BLaER1 (cell line): ENCODE measurements around the gene PKP3.
"Not testable (repeated sequence)": the region's sequence is repeated elsewhere in the genome, so short reads cannot be mapped to it uniquely, and the experiment has no call there.

Source experiments
- H3K27ac ChIP-seq: shearing (Covaris generic); formaldehyde crosslinking; 2 replicates; pipeline ENCODE4 v1.8.1; 2022
- H3K27me3 ChIP-seq: shearing (Covaris generic); formaldehyde crosslinking; 2 replicates; pipeline ENCODE4 v1.8.1; 2022
- H3K36me3 ChIP-seq: shearing (Covaris generic); formaldehyde crosslinking; 2 replicates; pipeline ENCODE4 v1.8.1; 2022
- H3K4me1 ChIP-seq: shearing (Covaris generic); formaldehyde crosslinking; 2 replicates; pipeline ENCODE4 v1.8.1; 2022
- H3K4me2 ChIP-seq: shearing (Covaris generic); formaldehyde crosslinking; 2 replicates; pipeline ENCODE4 v1.8.1; 2022
- H3K4me3 ChIP-seq: shearing (Covaris generic); formaldehyde crosslinking; 2 replicates; pipeline ENCODE4 v1.8.1; 2022
- H3K9ac ChIP-seq: shearing (Covaris generic); formaldehyde crosslinking; 2 replicates; pipeline ENCODE4 v1.8.1; 2022
- H3K9me3 ChIP-seq: shearing (Covaris generic); formaldehyde crosslinking; 2 replicates; pipeline ENCODE4 v1.8.1; 2022
- H4K20me1 ChIP-seq: shearing (Covaris generic); formaldehyde crosslinking; 2 replicates; pipeline ENCODE4 v1.8.1; 2022
- Cebpa-rat ChIP-seq: shearing (Covaris generic); IDR thresholded peaks from 2 replicates; pipeline ENCODE4 v1.8.1; 2022

Gene PKP3

GRCh38 chr11:386483-386882, 7.5 kb upstream of the PKP3 start:
- no peaks in the 10 kb centered on the region for H4K20me1 ChIP-seq
- H3K4me3 ChIP-seq, result peak overlapping the region; percentile 11; the same call in 1 of the 2 replicates
- H3K9me3 ChIP-seq, result peaks cover 32% of the 10 kb centered on the region
- no peak for TF ChIP-seq Cebpa-rat
- 0 out of 2 replicates have a peak, but pooled peaks cover 4% of the 10 kb centered on the region for H3K27me3 ChIP-seq
- H3K9ac ChIP-seq, result no peak overlapping the region
- H3K4me1 ChIP-seq, result peaks cover 41% of the 10 kb centered on the region
- H3K27ac ChIP-seq, result no peak overlapping the region
- peaks cover 9% of the 10 kb centered on the region for H3K36me3 ChIP-seq
- no peak overlapping the region for H3K4me2 ChIP-seq

GRCh38 chr11:387193-387793, 6.7 kb upstream of the PKP3 start:
- H3K4me1 ChIP-seq, result peaks cover 33% of the 10 kb centered on the region
- H3K4me2 ChIP-seq, result peak overlapping the region; percentile 17
- H4K20me1 ChIP-seq, result no peaks in the 10 kb centered on the region
- H3K9ac ChIP-seq, result no peak overlapping the region
- H3K27ac ChIP-seq, result no peak overlapping the region
- peaks cover 9% of the 10 kb centered on the region for H3K36me3 ChIP-seq
- 0 out of 2 replicates have a peak, but pooled peaks cover 4% of the 10 kb centered on the region for H3K27me3 ChIP-seq
- H3K4me3 ChIP-seq, result no peak overlapping the region
- H3K9me3 ChIP-seq, result peaks cover 32% of the 10 kb centered on the region
- TF ChIP-seq Cebpa-rat, result no peak

GRCh38 chr11:389369-389768, 4.6 kb upstream of the PKP3 start:
- not testable (repeated sequence) for H3K9ac ChIP-seq, H3K4me2 ChIP-seq, H3K27ac ChIP-seq, H4K20me1 ChIP-seq, H3K27me3 ChIP-seq, H3K4me3 ChIP-seq, H3K36me3 ChIP-seq
- Histone ChIP-seq H3K4me1 (peaks cover 12% of the 10 kb centered on the region), H3K9me3 (peaks cover 32% of the 10 kb centered on the region)

- no peak overlapping the region for H3K4me3 ChIP-seq
These were observed 3.8 kb upstream of the PKP3 start for GRCh38 chr11:390175-390574.

GRCh38 chr11:391117-392017, 2.6 kb upstream of the PKP3 start:
- Histone ChIP-seq H3K4me3 (no peak overlapping the region), H3K9ac (no peak overlapping the region)
- no peak for TF ChIP-seq Cebpa-rat

More at GRCh38 chr11:390175-390574, 3.8 kb upstream of the PKP3 start:
- no peak overlapping the region for H3K9ac ChIP-seq
- no peak for TF ChIP-seq Cebpa-rat
- no peak overlapping the region for H3K27ac ChIP-seq
- peaks cover 10% of the 10 kb centered on the region; the same call in 1 of the 2 replicates for H3K4me1 ChIP-seq
- peaks cover 32% of the 10 kb centered on the region for H3K9me3 ChIP-seq
- H3K4me2 ChIP-seq, result no peak overlapping the region
- H3K36me3 ChIP-seq, result peaks cover 9% of the 10 kb centered on the region
- no peaks in the 10 kb centered on the region for H4K20me1 ChIP-seq
- H3K27me3 ChIP-seq, result 0 out of 2 replicates have a peak, but pooled peaks cover 4% of the 10 kb centered on the region

GRCh38 chr11:392102-392777, 1.8 kb upstream of the PKP3 start:
- no peaks in the 10 kb centered on the region for H3K36me3 ChIP-seq
- H3K27me3 ChIP-seq, result 0 out of 2 replicates have a peak, but pooled peaks cover 4% of the 10 kb centered on the region
- H4K20me1 ChIP-seq, result no peaks in the 10 kb centered on the region
- TF ChIP-seq Cebpa-rat, result no peak
- H3K9ac ChIP-seq, result no peak overlapping the region
- H3K4me3 ChIP-seq, result no peak overlapping the region
- H3K4me1 ChIP-seq, result peaks cover 16% of the 10 kb centered on the region
- H3K9me3 ChIP-seq, result peaks cover 13% of the 10 kb centered on the region
- no peak overlapping the region for H3K27ac ChIP-seq
- no peak overlapping the region for H3K4me2 ChIP-seq

More at GRCh38 chr11:391117-392017, 2.6 kb upstream of the PKP3 start:
- peaks cover 22% of the 10 kb centered on the region for H3K9me3 ChIP-seq
- no peak overlapping the region for H3K4me2 ChIP-seq
- 0 out of 2 replicates have a peak, but pooled peaks cover 4% of the 10 kb centered on the region for H3K27me3 ChIP-seq
- no peaks in the 10 kb centered on the region for H4K20me1 ChIP-seq
- 0 out of 2 replicates have a peak, but pooled peaks cover 3% of the 10 kb centered on the region for H3K36me3 ChIP-seq
- H3K4me1 ChIP-seq, result peaks cover 14% of the 10 kb centered on the region
- no peak overlapping the region for H3K27ac ChIP-seq

- TF ChIP-seq Cebpa-rat, result no peak
- peaks cover 15% of the 10 kb centered on the region for H3K4me1 ChIP-seq
- no peaks in the 10 kb centered on the region for H3K36me3 ChIP-seq
- H3K9me3 ChIP-seq, result 0 out of 2 replicates have a peak, but pooled peaks cover 1% of the 10 kb centered on the region
- H3K9ac ChIP-seq, result no peak overlapping the region
- H4K20me1 ChIP-seq, result no peaks in the 10 kb centered on the region
- no peak overlapping the region for H3K27ac ChIP-seq
- no peak overlapping the region for H3K4me3 ChIP-seq
- H3K27me3 ChIP-seq, result 0 out of 2 replicates have a peak, but pooled peaks cover 3% of the 10 kb centered on the region
- H3K4me2 ChIP-seq, result no peak overlapping the region
These were observed 583 bp upstream of the PKP3 start for GRCh38 chr11:393219-394033.

GRCh38 chr11:394858-395655, 1.0 kb downstream of the PKP3 start:
- no peak overlapping the region for H3K27ac ChIP-seq
- no peak overlapping the region for H3K4me3 ChIP-seq
- no peaks in the 10 kb centered on the region for H4K20me1 ChIP-seq
- no peak overlapping the region for H3K4me2 ChIP-seq
- no peak for TF ChIP-seq Cebpa-rat
- H3K4me1 ChIP-seq, result peaks cover 15% of the 10 kb centered on the region
- H3K27me3 ChIP-seq, result peaks cover 11% of the 10 kb centered on the region
- no peaks in the 10 kb centered on the region for H3K36me3 ChIP-seq
- H3K9me3 ChIP-seq, result peaks cover 5% of the 10 kb centered on the region
- no peak overlapping the region for H3K9ac ChIP-seq
